ENCODE results near the gene ANO1.

The ANO1 gene

DNA sequence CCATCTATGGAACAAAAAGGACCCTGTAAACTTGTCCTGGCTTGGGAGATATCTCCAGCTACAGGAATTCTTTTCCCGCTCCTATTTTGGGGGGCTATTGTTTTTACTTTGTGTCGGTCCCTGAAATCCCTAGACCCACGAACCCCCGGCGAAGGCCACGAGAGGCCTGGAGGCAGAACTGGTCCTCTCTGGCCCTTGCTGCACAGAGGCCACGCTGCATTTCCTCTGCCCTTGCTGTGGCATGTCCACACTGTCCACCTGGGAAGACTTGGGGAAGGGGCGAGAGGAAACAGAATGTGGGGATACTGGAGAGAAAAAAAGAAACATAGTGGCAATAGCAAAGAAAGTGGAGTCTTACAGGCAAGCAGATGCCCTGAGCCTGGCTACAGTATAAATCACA is 2.3 kb upstream of the ANO1 start:
- TF ChIP-seq, protein P1, sequence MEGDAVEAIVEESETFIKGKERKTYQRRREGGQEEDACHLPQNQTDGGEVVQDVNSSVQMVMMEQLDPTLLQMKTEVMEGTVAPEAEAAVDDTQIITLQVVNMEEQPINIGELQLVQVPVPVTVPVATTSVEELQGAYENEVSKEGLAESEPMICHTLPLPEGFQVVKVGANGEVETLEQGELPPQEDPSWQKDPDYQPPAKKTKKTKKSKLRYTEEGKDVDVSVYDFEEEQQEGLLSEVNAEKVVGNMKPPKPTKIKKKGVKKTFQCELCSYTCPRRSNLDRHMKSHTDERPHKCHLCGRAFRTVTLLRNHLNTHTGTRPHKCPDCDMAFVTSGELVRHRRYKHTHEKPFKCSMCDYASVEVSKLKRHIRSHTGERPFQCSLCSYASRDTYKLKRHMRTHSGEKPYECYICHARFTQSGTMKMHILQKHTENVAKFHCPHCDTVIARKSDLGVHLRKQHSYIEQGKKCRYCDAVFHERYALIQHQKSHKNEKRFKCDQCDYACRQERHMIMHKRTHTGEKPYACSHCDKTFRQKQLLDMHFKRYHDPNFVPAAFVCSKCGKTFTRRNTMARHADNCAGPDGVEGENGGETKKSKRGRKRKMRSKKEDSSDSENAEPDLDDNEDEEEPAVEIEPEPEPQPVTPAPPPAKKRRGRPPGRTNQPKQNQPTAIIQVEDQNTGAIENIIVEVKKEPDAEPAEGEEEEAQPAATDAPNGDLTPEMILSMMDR (IDR thresholded peaks at IDR 0.05; ENCODE audit: control insufficient read depth, insufficient read depth, low read depth, low read length, missing control alignments) = no peak
- no peak for DNase-seq (ENCODE audit: low read depth)
- H3K4me3 ChIP-seq (ENCODE audit: control insufficient read depth, low read depth, low read length) = no peak overlapping the region

DNA sequence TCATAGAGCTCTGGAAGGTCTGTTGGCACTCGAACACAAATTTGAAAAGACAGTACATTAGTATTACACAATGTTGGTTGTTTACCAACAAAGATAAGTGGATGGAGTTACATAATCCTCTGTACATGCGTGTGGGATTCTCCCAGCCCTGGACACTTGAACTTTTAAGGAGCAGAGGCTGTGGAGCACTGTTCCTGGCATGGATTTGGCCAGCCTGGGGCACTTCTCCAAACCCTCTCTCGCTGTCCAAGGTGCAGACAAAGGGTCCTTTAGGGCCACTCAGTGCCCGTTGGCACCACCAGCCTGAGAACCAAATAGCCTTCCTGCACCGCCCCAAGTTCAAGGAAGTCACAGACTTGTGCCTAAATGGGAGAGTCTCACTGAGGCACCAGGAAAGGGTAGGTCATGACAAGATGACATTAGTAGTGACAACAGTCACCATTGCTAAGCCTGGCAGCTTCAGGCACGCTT is 1.6 kb upstream of the ANO1 start:
- no peak for DNase-seq (ENCODE audit: low read depth)

DNA sequence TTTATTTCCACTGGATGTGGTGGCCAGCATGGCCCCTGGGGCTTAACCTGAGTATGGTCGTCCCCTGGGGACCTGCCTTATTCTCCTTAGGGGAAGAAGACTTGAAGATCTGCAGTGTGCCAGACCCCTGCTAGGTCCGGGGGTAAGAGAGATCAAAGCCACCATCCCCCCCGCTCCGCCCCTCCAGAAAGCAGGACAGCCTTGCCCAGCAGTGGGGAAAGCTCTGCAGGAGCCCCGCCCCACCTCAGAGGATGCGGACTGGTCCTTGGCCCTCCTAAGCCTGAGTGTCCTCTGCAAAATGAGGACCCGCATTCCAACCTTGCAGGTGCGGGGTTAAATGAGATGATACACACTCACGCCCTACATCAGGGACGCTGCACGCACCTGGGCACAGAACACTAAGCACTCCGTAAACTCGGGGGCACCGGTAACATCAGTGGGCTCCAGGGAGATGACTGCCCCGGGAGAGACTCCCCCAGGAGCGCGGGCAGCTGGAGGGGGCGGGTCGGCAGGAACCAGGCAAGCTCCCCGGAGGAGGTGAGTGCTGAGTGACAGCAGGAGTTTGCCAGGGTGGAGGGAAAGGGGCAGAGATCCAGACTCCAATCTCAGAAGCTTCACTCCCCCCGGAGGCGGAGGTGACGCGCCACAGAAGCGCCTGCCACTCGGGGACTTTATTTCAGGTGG is 564 bp upstream of the ANO1 start:
- no peak overlapping the region; the same call in 1 of the 2 replicates for H3K4me3 ChIP-seq (ENCODE audit: control insufficient read depth, low read depth, low read length)
- TF ChIP-seq, protein P1 (IDR thresholded peaks at IDR 0.05; ENCODE audit: control insufficient read depth, insufficient read depth, low read depth, low read length, missing control alignments) = no peak
- no peak for DNase-seq (ENCODE audit: low read depth)

More for the DNA sequence above, 1.6 kb upstream of the ANO1 start:
- no peak overlapping the region for H3K4me3 ChIP-seq (ENCODE audit: control insufficient read depth, low read depth, low read length)
- TF ChIP-seq, protein P1 (IDR thresholded peaks at IDR 0.05; ENCODE audit: control insufficient read depth, insufficient read depth, low read depth, low read length, missing control alignments) = no peak

DNA sequence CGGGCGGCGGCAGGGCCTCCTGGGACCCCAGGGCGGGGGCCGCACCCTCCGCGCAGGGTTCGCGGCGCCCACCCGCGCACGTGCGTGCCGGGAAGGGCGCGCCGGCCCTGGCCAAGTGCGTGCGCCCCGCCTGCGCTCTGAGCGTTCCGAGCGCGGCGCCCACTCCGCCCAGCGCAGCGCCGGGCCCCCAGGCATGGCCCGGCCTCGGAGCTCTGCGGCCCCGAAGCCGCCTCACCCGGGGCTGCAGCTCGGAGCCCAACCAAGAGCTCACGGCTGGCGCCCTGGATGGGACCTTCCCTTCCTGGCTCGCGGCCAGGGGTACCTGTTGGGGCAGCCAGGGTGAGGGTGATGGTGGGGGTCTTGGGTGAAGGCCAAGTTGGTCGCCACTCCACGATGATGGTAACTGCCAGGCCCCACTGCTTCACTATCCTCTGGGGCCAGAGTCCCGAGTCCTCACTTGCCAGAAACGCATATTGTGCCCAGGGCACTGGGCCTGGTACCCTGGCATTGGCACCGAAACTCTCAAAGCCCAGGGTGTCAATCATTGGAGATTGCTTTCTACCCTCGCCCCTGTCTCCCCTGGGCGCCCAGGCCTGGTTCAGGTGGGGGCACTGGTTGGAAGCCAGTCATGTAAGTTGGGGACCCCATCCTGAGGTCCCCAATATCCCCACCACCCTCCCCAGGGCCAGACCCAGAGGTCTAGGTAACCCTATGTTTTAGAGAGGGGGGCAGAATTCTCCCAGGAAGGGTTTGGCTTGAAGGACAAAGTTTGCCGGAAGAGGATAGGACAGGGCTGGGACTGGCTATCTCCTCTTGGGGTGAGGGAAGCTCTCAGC is 882 bp downstream of the ANO1 start:
- no peak overlapping the region for H3K4me3 ChIP-seq (ENCODE audit: control insufficient read depth, low read depth, low read length)
- DNase-seq (ENCODE audit: low read depth) = no peak
- TF ChIP-seq, protein P1 (IDR thresholded peaks at IDR 0.05; ENCODE audit: control insufficient read depth, insufficient read depth, low read depth, low read length, missing control alignments) = no peak

DNA sequence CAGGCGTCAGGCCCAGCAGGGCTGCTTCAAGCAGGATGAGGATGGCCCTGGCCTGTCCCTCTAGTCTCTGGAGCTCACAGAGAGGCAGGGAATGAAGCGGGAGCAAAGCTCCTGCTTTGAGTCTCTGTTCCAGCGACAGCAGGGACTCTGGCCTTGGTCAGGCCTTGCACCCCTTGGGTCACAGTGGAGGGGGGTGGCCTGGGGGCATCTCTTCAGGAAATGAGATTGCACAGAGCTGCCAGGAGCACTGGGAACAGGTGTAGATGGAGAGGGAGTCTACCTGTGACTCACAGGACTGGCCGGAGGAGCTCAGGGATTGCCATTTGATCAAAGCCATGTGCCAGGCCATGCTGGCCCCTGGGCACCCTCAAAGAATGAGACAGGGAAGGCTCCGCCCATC is 1.6 kb downstream of the ANO1 start:
- no peak overlapping the region for H3K4me3 ChIP-seq (ENCODE audit: control insufficient read depth, low read depth, low read length)
- no peak for DNase-seq (ENCODE audit: low read depth)
- TF ChIP-seq, protein P1 (IDR thresholded peaks at IDR 0.05; ENCODE audit: control insufficient read depth, insufficient read depth, low read depth, low read length, missing control alignments) = no peak

DNA sequence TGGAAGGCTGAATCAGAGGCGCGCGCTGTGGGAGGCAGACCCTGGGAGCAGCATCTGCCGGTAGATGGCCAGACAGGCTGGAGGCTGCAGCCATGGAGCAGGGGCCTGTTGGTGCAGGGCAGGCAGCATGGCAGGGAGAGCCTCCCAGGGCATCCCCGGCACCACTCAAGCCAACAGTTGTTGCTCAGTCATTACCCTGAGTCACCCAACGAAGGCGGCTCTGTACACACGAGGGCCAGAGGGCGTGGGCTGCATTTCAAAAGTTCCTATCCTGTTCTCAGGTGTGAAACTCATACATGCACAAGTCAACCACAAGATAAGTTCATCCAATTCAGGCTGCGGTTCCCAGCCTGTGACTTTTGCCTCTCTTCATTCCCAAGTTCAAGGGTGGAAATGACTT is 2.6 kb downstream of the ANO1 start:
- TF ChIP-seq, protein P1 (IDR thresholded peaks at IDR 0.05; ENCODE audit: control insufficient read depth, insufficient read depth, low read depth, low read length, missing control alignments) = no peak
- no peak for DNase-seq (ENCODE audit: low read depth)
- H3K4me3 ChIP-seq (ENCODE audit: control insufficient read depth, low read depth, low read length) = no peak overlapping the region
